NT2/D1 (cell line): ENCODE data around the gene YJEFN3.

ENCODE experiments used
- YY1 ChIP-seq: IDR thresholded peaks from 2 replicates; pipeline ENCODE4 v1.6.1; 2011; ENCODE audit not compliant: insufficient read length, insufficient read depth
- ZNF274 ChIP-seq: IDR thresholded peaks from 2 replicates; pipeline ENCODE4 v1.6.1; 2011; ENCODE audit warnings: mild to moderate bottlenecking, low read depth, low read length

DNA sequence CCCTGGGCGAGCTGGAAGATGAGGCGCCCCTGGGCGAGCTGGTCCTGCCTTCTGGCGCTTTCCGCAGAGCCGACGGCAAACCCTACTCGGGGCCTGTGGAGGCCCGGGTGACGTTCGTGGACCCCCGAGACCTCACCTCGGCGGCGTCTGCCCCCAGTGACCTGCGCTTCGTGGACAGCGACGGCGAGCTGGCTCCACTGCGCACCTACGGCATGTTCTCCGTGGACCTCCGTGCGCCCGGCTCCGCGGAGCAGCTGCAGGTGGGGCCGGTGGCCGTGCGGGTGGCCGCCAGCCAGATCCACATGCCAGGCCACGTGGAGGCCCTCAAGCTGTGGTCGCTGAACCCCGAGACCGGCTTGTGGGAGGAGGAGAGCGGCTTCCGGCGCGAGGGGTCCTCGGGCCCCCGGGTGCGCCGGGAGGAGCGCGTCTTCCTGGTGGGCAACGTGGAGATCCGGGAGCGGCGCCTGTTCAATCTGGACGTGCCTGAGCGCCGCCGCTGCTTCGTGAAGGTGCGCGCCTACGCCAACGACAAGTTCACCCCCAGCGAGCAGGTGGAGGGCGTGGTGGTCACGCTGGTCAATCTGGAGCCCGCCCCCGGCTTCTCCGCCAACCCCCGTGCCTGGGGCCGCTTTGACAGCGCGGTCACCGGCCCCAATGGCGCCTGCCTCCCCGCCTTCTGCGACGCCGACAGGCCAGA is 15.7 kb downstream of the YJEFN3 start:
- TF ChIP-seq YY1: no peak
- TF ChIP-seq ZNF274: no peak
